HG02571 (cell line): ENCODE results near the gene TTLL10.
"Not testable (repeated sequence)": the region's sequence is repeated elsewhere in the genome, so short reads cannot be mapped to it uniquely, and the experiment has no call there.

Experiments
- ATAC-seq: cut with Tn5 transposase; IDR thresholded peaks from one replicate; pipeline ENCODE4 v1.9.1; 2021; ENCODE audit warnings: mild to moderate bottlenecking, moderate library complexity; ENCODE audit not compliant: unreplicated experiment

Gene TTLL10

DNA sequence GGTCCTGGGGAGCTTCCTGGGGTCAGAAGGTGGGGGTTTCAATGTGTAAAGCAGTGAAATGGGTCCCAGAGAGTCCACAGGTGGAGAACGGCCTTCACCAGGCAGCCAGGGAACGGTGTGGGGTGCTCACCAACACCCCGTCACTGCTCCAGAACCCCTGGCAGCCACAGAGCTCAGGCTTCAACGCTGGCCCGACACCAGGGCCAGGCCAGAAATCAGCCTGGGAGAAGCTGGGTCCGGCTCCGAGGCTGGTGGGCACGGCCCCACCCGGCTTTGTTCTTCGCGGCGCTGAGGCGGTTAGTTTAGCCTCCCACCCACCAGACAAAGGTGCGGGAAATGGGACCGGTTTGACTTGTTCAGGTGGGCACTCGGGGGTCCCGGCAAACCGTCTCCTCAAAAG, 33.0 kb upstream of the TTLL10 start:
- ATAC-seq: no peak

DNA sequence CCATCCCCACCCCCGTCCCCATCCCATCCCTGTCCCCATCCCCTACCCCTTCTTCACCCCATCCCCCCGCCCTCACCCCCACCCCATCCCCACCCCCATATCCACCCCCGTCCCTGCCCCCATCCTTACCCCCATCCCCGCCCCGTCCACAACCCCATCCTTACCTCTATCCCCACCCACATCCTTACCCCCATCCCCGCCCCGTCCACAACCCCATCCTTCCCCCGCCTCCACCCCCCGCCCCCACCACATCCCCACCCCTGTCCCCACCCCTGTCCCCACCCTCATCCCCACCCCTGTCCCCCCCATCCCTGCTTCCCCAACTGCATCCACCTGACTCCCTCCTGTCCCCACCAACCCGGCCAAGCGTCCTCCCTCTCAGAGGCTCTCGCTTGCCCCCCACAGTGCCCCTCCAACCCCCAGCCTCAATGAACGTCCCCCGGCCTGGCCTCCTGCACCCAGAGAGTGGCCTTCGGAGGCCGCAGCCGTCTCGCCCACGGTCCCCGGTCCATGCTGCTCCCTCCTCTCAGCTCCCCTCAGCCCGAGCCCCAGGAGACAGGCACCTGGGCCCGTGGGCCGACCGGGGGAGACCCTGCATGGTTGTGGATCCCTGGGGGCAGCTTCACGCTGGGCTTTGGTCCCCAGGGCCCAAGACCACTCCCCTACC, 32.3 kb upstream of the TTLL10 start:
- no peak for ATAC-seq

DNA sequence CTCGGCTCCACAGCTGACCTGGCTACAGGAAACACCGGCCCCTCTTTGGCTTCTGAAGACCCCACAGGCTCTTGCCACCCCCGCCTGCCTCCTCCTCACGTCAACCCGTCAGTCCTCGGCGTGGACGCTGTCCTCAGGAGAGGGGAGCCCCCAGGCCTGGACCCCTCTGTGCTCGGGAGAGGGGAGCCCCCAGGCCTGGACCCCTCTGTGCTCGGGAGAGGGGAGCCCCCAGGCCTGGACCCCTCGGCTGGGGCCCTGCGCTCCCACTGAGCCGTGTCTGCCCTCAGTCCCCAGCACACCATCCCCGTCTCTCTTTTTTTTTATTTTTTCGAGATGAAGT, 31.8 kb upstream of the TTLL10 start:
- no peak for ATAC-seq

DNA sequence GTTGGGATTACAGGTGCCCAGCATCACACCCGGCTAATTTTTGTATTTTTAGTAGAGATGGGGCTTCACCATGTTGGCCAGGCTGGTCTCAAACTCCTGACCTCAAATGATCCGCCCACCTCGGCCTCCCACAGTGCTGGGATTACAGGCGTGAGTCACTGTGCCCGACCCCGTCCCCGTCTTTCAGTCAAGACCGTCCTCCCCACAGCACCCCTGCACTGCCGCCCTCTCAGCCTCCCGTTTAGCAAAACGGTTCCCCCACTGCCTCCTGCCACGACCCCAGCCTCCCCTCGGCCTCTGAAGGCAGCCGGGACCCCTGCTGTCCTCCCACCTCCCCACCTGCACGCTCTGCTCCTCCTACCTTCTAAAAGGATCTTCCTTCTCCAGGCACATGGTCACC, 31.3 kb upstream of the TTLL10 start:
- not testable (repeated sequence) for ATAC-seq

DNA sequence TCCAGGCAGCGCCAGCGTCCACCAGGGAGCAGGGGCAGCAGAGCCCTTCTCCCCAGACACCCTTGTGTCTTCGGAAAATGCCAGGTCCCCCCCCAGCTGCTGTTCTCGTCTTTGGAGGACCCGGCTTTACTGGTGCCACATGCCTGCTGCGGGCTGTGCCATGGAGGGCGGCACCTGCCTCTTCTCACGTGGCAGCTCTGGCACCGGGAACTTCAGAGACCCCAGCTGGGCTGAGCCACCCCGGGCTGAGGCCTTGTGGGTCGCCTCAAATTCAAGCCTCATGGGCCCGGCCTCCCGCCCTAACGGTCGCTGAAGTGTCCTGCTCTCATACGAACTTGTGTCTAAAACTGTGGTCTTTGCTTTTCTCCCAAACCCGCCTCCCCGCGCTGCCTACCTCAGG, 30.8 kb upstream of the TTLL10 start:
- ATAC-seq: no peak

DNA sequence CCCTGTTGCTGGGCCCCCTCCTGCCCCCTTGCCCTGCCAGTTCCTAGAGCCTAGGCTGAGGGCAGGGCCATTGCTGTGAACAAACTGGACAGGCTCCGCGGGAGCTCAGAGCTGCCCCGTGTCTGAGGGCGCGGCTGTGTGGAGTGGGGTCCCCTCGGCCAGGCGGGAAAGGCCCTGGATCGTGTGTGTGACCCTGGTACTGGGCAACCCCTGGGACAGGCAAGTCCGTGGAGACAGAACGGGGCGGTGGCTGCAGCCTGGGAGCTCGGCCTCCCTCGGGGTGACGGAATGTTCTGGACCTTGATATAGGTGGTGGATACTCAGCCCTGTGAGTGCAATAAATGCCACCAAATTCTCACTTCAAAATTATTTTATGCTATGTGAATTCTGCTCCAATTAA, 30.0 kb upstream of the TTLL10 start:
- ATAC-seq: no peak

DNA sequence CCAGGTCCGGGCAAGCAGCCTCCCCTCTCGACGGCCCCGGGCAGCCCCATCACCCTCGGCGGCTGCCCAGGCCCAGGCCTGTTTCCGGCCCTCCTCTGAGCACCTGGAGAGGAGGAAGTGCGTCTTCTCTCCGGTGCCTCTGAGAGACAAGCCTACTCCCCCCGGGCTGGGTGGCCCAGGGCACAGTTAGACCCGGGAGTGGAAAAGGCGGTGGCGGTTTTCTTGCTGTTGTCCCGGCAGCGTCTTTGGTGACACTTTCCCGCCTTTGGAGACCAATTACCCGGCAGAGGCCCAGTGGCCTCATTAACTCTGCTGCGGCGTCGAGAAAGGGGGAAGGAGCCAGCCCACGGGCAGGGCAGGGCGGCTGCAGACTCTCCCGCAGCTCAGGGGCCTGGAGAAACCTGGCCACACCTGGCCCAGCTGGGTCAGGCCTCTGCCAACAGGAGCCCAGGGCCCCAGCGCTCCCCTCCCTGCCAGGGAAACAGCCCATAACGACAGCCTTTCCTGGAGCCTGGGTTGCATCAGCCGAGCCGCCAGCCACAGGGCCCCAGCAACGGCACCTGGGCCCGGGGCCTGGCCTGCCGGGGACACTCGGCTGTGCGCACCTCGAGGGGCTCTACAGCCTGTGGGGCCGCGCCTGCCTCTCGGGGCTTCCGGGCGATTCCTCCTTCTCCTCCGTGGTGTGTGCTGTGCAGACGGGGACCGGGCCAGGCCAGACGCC, 29.4 kb upstream of the TTLL10 start:
- ATAC-seq: no peak

DNA sequence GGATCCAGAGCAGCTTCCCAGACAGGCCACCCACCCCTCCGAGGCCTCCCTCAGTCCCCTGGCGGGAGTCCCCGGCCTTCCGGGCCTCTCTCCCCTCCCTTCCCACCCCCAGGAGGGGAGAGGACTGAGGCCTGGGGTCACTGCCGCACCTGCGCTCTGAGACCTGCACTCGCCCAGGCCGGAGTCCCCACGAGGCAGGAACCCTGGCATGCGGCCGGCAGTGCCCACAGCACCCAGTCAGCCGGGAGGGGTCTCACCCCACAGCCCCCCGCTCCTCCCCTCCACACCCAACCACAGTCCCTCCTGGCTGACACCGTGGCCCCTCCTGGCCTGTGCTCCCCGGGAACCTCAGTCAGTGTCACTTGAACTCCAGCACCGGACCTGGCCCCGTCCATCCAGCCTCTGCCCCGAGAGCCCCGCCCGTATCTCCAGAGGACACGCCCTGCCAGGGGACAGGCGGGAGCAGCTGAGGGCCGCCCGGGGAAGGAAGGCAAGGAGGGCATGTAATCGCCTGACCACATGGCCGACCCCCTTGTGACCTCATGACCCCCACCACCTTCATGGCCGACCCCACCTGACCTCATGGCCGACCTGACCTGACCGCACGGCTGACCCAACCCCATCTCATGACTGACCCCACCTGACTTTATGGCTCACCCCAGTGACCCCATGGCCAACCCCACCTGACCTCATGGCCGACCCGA, 28.7 kb upstream of the TTLL10 start:
- ATAC-seq: no peak

DNA sequence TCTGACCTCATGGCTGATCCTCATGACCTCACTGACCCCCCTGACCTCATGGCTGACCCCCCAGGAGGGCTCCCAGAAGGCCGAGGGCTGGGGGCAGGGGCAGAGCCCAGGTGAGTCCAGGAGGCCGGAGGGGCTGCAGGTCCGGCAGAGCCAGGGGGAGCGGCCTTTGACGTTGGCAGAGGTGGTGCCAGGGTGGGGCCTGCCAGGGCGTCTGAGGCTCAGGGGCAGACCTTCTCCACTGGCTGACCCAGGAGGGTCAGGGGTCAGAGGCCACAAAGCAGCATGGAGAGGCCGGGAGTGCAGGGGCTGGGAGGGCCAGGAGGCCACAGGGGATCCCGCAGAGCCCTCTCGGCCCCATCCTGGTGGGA, 28.1 kb upstream of the TTLL10 start:
- no peak for ATAC-seq

DNA sequence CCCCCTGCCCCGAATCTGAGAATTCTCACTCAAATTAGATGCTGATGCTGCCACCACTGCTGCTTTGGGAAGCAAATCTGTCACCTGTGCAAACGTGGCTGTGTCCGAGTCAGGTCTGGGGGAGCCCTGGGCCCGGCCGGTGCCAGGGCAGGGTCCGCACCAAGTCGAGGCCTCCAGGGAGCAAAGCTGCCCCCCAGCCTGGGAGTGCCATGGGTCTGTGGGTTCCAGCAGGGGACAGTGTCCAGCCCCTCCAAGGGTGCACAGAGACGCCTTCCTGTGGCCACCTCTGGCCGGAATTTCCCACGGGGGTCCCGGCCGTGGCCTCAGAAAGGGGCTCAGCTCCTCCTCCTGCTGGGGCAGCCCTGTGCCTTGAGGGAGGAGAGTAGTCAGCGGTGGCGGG, 27.7 kb upstream of the TTLL10 start:
- no peak for ATAC-seq

DNA sequence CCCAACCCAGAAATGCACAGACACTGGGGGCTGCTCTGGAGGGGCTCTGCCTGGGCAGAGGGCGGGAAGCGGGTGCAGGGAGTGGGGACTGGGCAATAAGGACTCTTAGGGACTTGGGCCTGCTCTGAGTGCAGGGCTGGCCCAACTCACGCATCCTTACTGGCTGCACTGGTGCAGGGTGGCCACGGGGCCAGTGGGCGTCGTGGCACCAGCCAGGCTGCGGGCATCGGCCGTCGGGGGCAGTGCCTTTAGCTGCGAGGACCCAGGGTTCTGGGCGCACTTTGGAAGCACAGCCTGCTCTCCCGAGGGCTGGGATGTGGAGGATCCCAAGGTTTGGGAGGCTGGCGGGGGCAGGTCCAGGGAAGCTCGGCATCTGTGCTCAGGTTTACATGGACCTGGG, 27.1 kb upstream of the TTLL10 start:
- ATAC-seq: no peak

DNA sequence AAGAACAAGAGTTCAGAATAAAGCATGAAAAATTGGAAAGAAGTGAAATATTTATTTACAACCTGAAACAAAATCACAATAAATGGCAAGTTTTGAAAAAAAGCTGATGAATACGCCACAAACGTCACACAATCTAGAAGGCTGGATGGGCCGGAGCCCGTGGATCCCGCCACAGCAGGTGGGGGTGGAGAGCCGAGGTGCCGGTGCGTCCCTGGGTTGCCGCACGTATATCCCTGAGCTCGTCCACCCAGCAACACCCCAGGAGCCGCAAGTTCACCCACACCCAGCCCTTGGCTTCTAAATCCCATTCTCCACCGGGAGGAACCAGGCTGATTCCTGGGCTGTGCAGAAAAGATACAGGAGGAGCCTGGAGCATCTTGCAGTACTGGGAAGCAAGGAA, 25.6 kb upstream of the TTLL10 start:
- no peak for ATAC-seq

DNA sequence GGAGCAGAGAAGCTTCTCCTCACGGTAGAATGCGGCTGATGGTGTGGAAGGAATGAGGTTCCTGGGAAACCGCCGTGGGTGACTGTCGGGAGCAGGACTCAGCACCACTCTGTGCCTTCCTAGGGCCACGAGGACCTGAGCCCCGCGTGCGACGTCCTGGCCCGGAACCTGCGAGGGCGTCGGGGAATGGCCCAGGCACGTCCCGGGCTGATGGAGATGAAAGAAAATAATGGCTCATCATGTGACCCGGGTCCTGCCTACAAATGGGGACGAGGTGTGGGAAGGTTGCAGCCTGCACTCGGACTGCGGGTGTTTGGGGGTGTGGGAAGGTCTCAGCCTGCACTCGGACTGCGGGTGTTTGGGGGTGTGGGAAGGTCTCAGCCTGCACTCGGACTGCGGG, 25.1 kb upstream of the TTLL10 start:
- ATAC-seq: no peak

DNA sequence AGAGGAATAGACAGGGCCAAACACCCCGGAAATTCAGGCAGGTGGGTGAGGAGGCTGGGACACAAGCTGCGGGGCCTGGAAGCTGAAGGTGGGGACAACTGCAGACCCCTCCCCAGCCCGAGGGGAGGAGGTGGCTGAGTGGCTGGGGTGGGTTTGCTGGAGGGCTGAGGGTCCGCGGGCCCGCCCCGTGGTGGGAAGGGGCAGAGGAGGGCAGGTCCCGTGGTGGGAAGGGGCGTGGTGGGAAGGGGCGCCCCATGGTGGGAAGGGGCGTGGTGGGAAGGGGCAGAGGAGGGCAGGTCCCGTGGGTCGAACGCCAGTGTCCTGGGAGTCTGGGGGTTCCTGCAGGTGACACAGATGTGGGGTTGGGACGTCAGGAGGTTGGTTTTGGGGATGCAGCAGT, 24.3 kb upstream of the TTLL10 start:
- ATAC-seq: no peak

DNA sequence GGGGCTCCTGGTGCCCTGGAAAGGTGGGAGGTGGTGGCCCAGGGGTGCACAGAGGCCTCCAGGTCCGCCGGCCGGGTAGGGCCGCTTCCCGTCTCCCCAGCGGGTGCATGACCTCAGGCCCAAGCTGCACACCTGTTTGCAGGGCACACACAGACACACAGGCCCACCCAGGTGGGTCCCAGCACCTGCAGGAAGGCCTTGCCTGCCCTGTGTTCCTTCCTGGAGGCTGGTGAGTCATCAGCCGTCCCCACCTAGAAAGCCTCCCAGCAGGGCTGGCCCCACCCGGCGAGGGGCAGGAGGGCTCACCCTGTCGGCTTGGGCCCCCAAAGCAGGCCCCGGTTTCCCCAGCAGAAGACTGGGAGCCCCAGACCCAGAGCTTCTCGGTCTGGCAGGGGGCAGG, 23.6 kb upstream of the TTLL10 start:
- no peak for ATAC-seq

DNA sequence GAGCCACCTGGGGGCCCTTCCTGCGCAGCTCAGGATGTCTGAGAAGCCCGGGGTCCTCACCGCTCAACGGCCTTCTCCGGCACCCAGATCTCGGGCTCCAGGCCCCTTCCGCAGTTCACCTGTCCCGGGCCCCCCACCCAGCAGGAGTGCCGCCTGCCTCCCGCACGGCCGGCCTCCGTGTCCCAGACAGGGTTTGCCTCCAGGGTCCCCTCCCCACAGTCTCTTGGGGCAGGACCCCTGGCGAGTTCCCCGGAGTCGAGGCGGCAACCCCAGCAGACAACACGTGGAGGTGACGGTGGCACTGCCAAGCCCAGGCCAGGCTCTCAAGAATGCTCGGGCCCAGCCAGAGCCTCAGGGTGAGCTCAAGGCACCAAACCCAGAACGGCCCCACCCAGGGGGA, 22.4 kb upstream of the TTLL10 start:
- ATAC-seq: no peak

DNA sequence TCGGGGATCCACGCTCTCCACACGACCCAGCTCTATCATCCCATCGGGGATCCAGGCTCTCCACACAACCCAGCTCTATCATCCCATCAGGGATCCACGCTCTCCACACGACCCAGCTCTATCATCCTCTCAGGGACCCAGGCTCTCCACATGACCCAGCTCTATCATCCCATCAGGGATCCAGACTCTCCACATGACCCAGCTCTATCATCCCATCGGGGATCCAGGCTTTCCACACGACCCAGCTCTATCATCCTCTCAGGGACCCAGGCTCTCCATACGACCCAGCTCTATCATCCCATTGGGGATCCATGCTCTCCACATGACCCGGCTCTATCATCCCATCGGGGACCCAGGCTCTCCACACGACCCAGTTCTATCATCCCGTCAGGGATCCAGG, 21.2 kb upstream of the TTLL10 start:
- ATAC-seq: not testable (repeated sequence)

DNA sequence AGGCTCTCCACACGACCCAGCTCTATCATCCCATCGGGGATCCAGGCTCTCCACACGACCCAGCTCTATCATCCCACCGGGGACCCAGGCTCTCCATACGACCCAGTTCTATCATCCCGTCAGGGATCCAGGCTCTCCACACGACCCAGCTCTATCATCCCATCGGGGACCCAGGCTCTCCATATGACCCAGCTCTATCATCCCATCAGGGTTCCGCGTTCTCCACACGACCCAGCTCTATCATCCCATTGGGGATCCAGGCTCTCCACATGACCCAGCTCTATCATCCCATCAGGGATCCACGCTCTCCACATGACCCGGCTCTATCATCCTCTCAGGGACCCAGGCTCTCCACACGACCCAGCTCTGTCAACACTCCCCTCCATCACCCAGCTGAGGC, 20.5 kb upstream of the TTLL10 start:
- not testable (repeated sequence) for ATAC-seq

DNA sequence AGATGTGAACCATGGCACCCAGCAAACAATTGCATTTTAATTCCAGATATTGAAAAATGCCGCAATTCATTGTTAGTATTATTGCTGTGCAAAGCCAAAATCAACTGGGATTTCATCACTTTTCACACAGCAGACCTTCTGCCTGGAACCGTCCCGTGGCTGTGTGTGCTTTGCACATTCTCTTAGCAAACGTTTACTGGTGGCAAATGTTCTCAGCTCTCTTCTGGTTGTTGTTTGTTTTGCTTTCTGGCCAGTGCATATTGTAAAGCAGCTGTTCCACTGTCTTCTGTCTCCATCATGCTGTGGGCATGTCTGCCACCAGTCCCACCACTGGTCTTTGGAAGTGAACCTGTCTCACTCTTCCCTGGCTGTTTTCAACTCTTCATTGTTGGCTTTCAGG, 19.8 kb upstream of the TTLL10 start:
- no peak for ATAC-seq

DNA sequence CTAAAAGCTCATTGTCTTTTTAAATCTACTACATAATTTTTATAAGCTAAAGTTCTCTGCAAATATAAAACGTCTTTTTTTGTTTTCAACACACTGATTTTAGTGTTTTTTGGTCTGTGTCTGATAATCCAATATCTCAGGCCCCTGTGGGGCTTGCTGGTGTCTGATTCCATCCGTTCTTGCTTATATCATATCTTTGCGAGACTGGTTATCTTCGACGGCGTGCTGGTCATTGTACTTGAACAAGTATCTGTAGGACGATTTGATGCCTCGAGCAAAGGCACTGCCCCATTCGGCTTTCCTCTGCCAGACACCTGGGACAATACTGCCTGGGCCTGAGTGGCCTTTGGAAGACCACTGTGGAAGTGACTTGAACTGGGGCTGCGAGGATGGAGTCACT, 18.4 kb upstream of the TTLL10 start:
- no peak for ATAC-seq

DNA sequence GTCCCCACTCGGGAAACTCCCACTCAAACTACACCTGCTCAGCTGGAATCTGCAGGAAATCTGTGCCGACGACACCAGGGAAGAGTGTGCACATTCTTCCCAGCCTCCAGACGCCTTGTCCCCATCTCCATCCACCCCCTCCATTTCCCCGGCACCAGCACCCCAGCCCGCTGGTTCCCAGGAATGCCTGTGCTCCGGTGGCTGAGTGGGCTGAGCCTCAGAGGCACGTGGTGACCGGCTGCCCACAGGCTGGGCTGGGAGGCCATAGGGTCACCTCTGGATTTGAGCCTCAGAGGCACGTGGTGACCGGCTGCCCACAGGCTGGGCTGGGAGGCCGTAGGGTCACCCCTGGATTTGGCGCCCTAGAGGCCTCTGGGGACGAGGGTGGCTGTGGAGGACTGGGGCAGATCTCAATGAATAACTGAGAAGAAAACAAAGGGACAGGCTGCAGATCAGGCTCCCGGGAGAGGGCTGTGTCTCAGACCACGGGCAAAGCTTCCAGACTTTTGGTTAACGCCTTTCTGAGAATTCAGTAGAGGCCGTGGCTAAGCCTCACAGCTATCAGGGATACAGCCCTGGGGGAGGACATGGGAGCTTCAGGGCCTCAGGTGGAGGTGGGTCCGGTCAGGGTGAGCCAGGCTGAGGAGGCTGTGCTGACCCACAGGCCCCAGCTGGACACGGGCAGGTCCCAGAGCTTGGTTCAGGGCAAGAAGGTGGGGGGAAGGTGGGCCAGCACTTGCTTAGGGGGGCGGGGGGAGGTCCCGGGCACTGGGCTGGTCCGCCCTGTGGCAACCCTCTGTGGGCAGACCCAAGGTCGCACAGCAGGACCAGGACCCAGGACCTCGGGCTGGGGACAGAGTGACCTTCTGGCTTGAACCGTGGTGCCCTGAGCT, 17.3 kb upstream of the TTLL10 start:
- no peak for ATAC-seq

DNA sequence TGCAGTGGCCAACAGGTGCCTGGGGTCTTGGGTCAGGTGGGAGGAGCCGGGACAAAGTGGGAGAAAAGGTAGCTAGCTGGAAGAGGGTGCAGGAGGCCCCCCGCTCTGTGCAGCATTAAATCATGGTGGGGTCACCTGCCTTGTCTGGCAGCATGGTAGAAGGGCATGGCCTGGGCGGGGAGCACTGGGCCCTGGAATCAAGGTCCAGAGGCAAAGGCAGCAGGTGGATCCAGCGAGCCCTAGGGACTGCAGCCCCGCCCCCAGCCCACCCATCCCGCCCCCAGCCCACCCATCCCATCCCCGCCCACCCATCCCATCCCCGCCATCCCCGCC, 16.7 kb upstream of the TTLL10 start:
- no peak for ATAC-seq
